Measurements from ENCODE around the gene JCAD. TPM values are rescaled to one million over a fixed set of nuclear protein-coding genes. Genes with fewer than 3 reads are reported as not detected.
A peak's percentile ranks its signal among the peaks of the same experiment; 100 is the strongest.

Gene JCAD
- total and polyA plus RNA-seq, 3 experiments from 2014 or later = 0.02 to 0.04 TPM; not detected in 1

DNA sequence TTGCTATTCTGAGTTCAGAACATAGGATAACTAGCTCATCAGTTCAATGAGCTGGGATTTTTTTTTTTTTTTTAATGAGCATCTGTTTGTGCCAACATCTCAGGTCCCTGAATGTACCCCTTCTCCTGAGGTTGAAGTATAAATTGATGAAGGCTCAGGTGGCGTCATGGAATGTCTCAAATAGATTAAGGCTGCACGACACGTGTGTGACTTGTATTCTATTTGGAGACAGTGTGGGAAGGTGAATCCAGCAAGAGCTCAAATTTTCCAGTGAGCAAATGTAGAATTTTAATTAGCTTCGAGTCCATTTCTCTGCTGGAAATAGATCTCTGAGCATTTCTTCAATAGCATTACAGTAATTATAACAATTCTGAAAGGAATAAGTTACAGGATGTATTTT is 37.2 kb upstream of the JCAD start:
- H3K36me3 Mint-ChIP-seq = peaks cover 0 to 3% (median 0%) of the 10 kb centered on the region in 3 donors
- Histone ChIP-seq H3K36me3 (ENCODE audit: insufficient read depth, low read length) (no peaks in the 10 kb centered on the region), H3K27ac (ENCODE audit: low read depth, low read length) (no peak overlapping the region), H3K4me3 (ENCODE audit: low read length) (no peak overlapping the region), H3K9me3 (ENCODE audit: low read length) (no peaks in the 10 kb centered on the region), H3K27me3 (ENCODE audit: insufficient read depth, low read length, poor library complexity, severe bottlenecking) (no peaks in the 10 kb centered on the region), H3K4me1 (ENCODE audit: insufficient read depth, low read length) (no peaks in the 10 kb centered on the region)
- no peak for DNase-seq
- peaks cover 0 to 2% (median 0%) of the 10 kb centered on the region in 5 donors for H3K9me3 Mint-ChIP-seq
- H3K27me3 Mint-ChIP-seq = peaks cover 22 to 31% of the 10 kb centered on the region in 2 donors
- POLR2A ChIA-PET = no interaction called here
- no peak overlapping the region for H3K4me3 Mint-ChIP-seq
- no peaks in the 10 kb centered on the region for H3K4me1 Mint-ChIP-seq
- H3K27ac Mint-ChIP-seq = peak overlapping the region in 1 of 8 donors; percentile 22
- CTCF ChIA-PET = no interaction called here

DNA sequence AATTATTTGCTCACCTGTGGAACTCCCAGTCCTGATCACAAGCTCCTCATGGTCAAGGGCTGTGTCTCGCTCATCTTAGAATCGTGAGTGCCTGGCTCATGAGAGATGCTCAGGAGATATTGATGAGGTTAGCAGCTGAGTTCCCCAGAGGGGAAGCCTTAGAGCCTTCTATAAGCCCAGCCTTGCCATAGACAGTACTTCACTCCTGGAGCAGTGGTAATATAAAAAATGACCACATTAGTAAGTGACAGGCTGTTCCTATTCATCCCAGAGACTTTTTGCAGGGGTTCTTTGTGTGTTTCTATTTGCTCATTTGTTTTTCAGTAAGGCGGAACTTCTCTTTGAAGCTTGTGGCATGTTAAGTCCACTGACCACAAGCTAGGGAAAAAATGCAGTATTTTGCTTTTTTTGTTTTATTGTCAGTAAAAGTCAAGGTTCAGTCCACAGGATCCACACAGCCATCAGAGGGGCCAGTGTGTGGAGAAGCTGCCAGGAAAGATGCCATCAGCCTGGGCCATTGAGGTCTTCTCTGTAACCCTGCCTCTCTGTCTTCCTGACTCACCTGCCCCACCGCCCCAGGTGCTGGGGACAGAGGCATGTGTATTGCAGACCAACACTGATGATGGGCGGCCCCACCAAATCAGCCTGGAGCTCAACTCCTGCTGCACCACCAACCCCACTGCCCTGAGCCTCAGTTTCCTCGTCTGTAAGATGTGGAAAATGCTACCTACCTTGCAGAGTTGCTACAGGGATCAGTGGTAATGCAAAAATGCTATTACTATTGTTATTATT is 36.4 kb upstream of the JCAD start:
- no peak overlapping the region for H3K4me3 Mint-ChIP-seq
- no peak overlapping the region for H3K27ac ChIP-seq (ENCODE audit: low read depth, low read length)
- H3K9me3 Mint-ChIP-seq = peaks cover 0 to 2% (median 0%) of the 10 kb centered on the region in 5 donors
- no peaks in the 10 kb centered on the region for H3K9me3 ChIP-seq (ENCODE audit: low read length)
- no peak overlapping the region for H3K4me3 ChIP-seq (ENCODE audit: low read length)
- peaks cover 0 to 3% (median 0%) of the 10 kb centered on the region in 3 donors for H3K36me3 Mint-ChIP-seq
- POLR2A ChIA-PET = no interaction called here
- peak overlapping the region in 1 of 8 donors; percentile 69 for H3K27ac Mint-ChIP-seq
- CTCF ChIA-PET = no interaction called here
- H3K4me1 Mint-ChIP-seq = no peaks in the 10 kb centered on the region
- peaks cover 21 to 31% of the 10 kb centered on the region in 2 donors for H3K27me3 Mint-ChIP-seq
- no peaks in the 10 kb centered on the region for H3K36me3 ChIP-seq (ENCODE audit: insufficient read depth, low read length)
- H3K4me1 ChIP-seq (ENCODE audit: insufficient read depth, low read length) = no peaks in the 10 kb centered on the region
- H3K27me3 ChIP-seq (ENCODE audit: insufficient read depth, low read length, poor library complexity, severe bottlenecking) = no peaks in the 10 kb centered on the region
- no peak for DNase-seq

DNA sequence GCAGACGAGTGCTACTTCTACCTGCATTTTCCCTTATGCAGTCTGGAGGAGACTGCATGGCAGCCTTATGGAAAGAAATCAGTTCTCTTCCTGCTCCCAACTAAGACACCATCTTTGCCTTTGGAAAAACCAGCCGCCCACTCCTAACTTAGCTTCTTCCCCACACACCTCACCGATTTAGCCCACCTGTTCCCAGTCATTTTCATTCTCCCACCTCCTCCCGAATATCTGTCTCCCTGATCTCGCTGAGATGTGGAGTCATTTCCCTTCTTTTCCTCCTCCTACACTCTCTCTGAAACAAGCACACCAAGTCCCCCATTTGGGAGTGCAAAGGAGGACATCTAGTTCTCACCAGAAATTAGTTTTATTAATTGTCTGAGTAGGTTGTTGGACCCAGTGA is 35.2 kb upstream of the JCAD start:
- Mint-ChIP-seq H3K36me3 (no peaks in the 10 kb centered on the region), H3K27me3 (peaks cover 14 to 25% of the 10 kb centered on the region in 2 donors), H3K4me3 (no peak overlapping the region), H3K27ac (no peak overlapping the region), H3K4me1 (no peaks in the 10 kb centered on the region), H3K9me3 (no peaks in the 10 kb centered on the region)
- no peaks in the 10 kb centered on the region for H3K4me1 ChIP-seq (ENCODE audit: insufficient read depth, low read length)
- H3K4me3 ChIP-seq (ENCODE audit: low read length) = no peak overlapping the region
- ChIA-PET CTCF (no interaction called here), POLR2A (no interaction called here)
- H3K9me3 ChIP-seq (ENCODE audit: low read length) = no peaks in the 10 kb centered on the region
- no peaks in the 10 kb centered on the region for H3K27me3 ChIP-seq (ENCODE audit: insufficient read depth, low read length, poor library complexity, severe bottlenecking)
- H3K27ac ChIP-seq (ENCODE audit: low read depth, low read length) = no peak overlapping the region
- no peaks in the 10 kb centered on the region for H3K36me3 ChIP-seq (ENCODE audit: insufficient read depth, low read length)
- DNase-seq = no peak

DNA sequence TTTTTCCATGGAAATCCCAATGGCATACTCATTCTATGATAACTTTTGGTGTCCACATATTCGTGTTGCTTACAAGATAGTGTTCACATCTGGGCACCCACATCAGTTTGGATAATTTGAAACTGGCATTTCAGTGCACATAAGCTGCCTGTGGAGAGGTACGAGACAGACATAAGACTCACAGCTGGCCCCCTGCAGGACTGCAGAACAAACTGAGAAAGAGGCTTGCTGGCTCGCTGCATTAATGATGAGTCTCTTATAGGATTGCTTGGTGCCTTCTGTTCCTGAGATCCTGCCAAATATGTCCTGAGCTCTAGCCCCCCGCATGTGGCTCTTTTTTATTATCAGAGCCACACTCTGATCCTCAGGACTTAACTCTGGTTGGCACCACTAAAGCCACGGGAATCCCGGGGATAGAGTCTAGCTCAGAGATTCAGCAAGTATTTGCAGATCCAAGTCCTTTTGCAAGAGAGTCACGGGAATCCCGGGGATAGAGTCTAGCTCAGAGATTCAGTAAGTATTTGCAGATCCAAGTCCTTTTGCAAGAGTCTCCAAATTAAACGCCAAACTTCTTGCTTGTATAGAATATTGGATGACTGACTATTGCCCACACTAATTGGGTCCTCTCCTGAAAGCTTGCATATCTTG is 34.0 kb upstream of the JCAD start:
- Mint-ChIP-seq H3K36me3 (no peaks in the 10 kb centered on the region), H3K27ac (no peak overlapping the region), H3K4me3 (no peak overlapping the region), H3K27me3 (peaks cover 11 to 24% of the 10 kb centered on the region in 2 donors), H3K4me1 (no peaks in the 10 kb centered on the region), H3K9me3 (no peaks in the 10 kb centered on the region)
- Histone ChIP-seq H3K27me3 (ENCODE audit: insufficient read depth, low read length, poor library complexity, severe bottlenecking) (no peaks in the 10 kb centered on the region), H3K4me3 (ENCODE audit: low read length) (no peak overlapping the region), H3K27ac (ENCODE audit: low read depth, low read length) (no peak overlapping the region), H3K9me3 (ENCODE audit: low read length) (no peaks in the 10 kb centered on the region), H3K36me3 (ENCODE audit: insufficient read depth, low read length) (no peaks in the 10 kb centered on the region), H3K4me1 (ENCODE audit: insufficient read depth, low read length) (no peaks in the 10 kb centered on the region)
- CTCF ChIA-PET = interaction anchor here (0.8 to 1.1 kb wide), 2 partner anchors 28 to 95 kb away, joined by 3 to 4 read pairs; no protein-coding TSS in a partner anchor
- DNase-seq = no peak
- POLR2A ChIA-PET = no interaction called here

DNA sequence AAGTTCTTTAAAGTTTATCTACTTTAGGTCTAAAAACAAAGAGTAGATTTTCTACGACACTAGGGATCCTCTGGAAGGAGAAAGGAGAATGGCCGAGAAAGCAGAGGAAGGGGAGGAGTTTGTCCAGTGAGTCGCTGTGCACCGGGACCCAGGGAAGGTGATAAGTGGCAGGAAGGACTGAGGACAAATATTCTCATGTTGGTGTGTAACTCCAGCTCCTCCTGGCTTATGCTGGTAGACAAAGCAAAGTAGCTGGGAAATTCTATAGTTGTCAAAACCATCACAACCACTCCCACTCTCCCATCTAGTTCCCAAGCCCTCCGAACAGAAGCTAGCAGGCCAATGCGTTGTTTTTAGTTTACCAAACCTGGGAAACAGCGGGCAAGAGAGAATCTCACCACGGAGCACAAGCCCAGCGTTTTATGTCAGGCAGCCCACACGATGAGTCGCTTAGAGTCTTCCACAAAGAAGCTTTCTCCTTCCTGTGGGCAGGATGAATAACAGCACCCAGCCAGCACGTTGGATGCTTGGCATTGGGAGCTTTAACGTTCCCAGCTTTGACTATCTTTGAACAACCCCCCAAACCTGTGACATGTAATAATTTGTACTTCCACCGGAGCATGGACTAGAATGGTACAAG is 32.9 kb upstream of the JCAD start:
- Histone ChIP-seq H3K4me3 (ENCODE audit: low read length) (no peak overlapping the region), H3K9me3 (ENCODE audit: low read length) (no peaks in the 10 kb centered on the region), H3K27me3 (ENCODE audit: insufficient read depth, low read length, poor library complexity, severe bottlenecking) (no peaks in the 10 kb centered on the region), H3K36me3 (ENCODE audit: insufficient read depth, low read length) (no peaks in the 10 kb centered on the region), H3K4me1 (ENCODE audit: insufficient read depth, low read length) (no peaks in the 10 kb centered on the region), H3K27ac (ENCODE audit: low read depth, low read length) (no peak overlapping the region)
- H3K9me3 Mint-ChIP-seq = no peaks in the 10 kb centered on the region
- H3K27ac Mint-ChIP-seq = peak overlapping the region in 1 of 8 donors; percentile 63
- H3K27me3 Mint-ChIP-seq = peaks cover 9 to 19% of the 10 kb centered on the region in 2 donors
- H3K4me3 Mint-ChIP-seq = no peak overlapping the region
- no peaks in the 10 kb centered on the region for H3K4me1 Mint-ChIP-seq
- ChIA-PET CTCF (interaction anchor here (1.1 kb wide), 1 partner anchor 27 kb away, joined by 3 read pairs; no protein-coding TSS in a partner anchor), POLR2A (no interaction called here)
- H3K36me3 Mint-ChIP-seq = no peaks in the 10 kb centered on the region
- no peak for DNase-seq

DNA sequence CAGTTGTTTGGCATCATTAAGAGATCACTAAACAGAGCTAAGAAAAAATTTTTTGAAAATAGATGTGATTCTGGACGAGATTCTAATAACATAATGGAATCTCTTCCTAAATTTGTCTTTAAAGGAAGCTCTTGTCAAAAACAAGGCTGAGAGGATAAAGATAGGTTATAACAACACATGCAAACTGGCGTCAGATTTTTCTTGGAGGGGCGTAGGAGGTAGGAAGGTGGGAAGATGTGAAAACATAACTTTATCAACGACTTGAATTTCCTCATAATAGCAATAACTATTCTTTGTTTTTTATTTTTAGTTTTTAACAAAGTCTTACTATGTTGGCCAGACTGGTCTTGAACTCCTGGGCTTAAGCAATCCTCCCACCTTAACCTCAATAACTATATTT is 31.8 kb upstream of the JCAD start:
- Mint-ChIP-seq H3K4me3 (no peak overlapping the region), H3K27me3 (peaks cover 7 to 16% of the 10 kb centered on the region in 2 donors), H3K27ac (no peak overlapping the region), H3K9me3 (no peaks in the 10 kb centered on the region), H3K4me1 (no peaks in the 10 kb centered on the region), H3K36me3 (no peaks in the 10 kb centered on the region)
- ChIA-PET POLR2A (no interaction called here), CTCF (no interaction called here)
- Histone ChIP-seq H3K36me3 (ENCODE audit: insufficient read depth, low read length) (no peaks in the 10 kb centered on the region), H3K9me3 (ENCODE audit: low read length) (no peaks in the 10 kb centered on the region), H3K27ac (ENCODE audit: low read depth, low read length) (no peak overlapping the region), H3K27me3 (ENCODE audit: insufficient read depth, low read length, poor library complexity, severe bottlenecking) (no peaks in the 10 kb centered on the region), H3K4me3 (ENCODE audit: low read length) (no peak overlapping the region), H3K4me1 (ENCODE audit: insufficient read depth, low read length) (no peaks in the 10 kb centered on the region)
- no peak for DNase-seq

DNA sequence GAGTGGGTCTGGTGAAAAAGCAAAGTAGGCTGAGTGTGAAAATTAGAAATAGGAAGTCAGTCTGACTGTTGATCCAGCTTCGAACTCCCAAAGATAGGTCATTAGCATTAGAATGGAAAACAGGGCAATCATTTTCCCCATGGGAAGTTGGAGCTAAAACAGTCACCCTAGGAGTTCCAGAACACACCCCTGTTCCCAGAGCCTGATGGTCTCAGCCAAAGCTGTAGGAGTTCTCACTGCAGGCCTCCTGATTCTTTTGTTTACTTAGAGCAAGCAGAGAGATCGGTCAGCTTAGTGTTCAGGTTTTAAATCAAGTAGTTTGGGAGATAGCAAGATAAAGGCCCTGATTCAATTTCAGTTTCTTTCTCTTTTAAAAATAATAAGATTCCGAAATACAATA is 28.8 kb upstream of the JCAD start:
- POLR2A ChIA-PET = no interaction called here
- no peaks in the 10 kb centered on the region for H3K4me1 Mint-ChIP-seq

DNA sequence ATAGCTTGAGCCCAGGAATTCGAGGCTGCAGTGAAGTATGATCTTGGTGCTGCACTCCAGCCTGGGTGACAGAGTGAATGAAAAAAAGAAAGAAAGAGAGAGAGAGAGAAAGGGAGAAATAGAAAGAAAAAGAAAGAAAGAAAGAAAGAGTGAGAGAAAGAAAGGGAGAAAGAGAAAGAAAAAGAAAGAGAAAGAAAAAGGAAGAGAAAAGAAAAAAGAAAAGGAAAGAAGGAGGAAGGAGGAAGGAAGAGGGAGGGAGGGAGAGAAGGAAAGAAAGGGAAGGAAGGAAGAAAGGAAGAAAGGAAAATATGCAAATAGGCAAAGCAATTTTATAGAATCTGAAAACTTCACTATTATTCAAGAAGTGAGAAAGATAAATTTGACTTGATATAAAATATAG is 24.5 kb upstream of the JCAD start:
- H3K4me3 ChIP-seq (ENCODE audit: low read length) = no peak overlapping the region
- DNase-seq = no peak
- H3K27me3 ChIP-seq (ENCODE audit: insufficient read depth, low read length, poor library complexity, severe bottlenecking) = no peaks in the 10 kb centered on the region
- no peak overlapping the region for H3K4me3 Mint-ChIP-seq
- no peaks in the 10 kb centered on the region for H3K4me1 Mint-ChIP-seq
- no peaks in the 10 kb centered on the region for H3K9me3 ChIP-seq (ENCODE audit: low read length)
- peaks cover 0 to 2% (median 0%) of the 10 kb centered on the region in 5 donors for H3K9me3 Mint-ChIP-seq
- no peaks in the 10 kb centered on the region for H3K4me1 ChIP-seq (ENCODE audit: insufficient read depth, low read length)
- peaks cover 11 to 43% of the 10 kb centered on the region in 2 donors for H3K27me3 Mint-ChIP-seq
- no peak overlapping the region for H3K27ac Mint-ChIP-seq
- ChIA-PET POLR2A (no interaction called here), CTCF (no interaction called here)
- no peak overlapping the region for H3K27ac ChIP-seq (ENCODE audit: low read depth, low read length)
- H3K36me3 Mint-ChIP-seq = peaks cover 0 to 3% (median 0%) of the 10 kb centered on the region in 3 donors
- no peaks in the 10 kb centered on the region for H3K36me3 ChIP-seq (ENCODE audit: insufficient read depth, low read length)

More for the DNA sequence above, 28.8 kb upstream of the JCAD start:
- Mint-ChIP-seq H3K27me3 (peaks cover 10 to 26% of the 10 kb centered on the region in 2 donors), H3K27ac (no peak overlapping the region), H3K9me3 (no peaks in the 10 kb centered on the region), H3K36me3 (peaks cover 0 to 2% (median 0%) of the 10 kb centered on the region in 3 donors), H3K4me3 (no peak overlapping the region)
- H3K36me3 ChIP-seq (ENCODE audit: insufficient read depth, low read length) = no peaks in the 10 kb centered on the region
- H3K4me3 ChIP-seq (ENCODE audit: low read length) = no peak overlapping the region
- no peaks in the 10 kb centered on the region for H3K4me1 ChIP-seq (ENCODE audit: insufficient read depth, low read length)
- no peaks in the 10 kb centered on the region for H3K9me3 ChIP-seq (ENCODE audit: low read length)
- no peak for DNase-seq
- CTCF ChIA-PET = no interaction called here
- H3K27me3 ChIP-seq (ENCODE audit: insufficient read depth, low read length, poor library complexity, severe bottlenecking) = no peaks in the 10 kb centered on the region
- no peak overlapping the region for H3K27ac ChIP-seq (ENCODE audit: low read depth, low read length)

Data from CD8-positive, alpha-beta memory T cell (primary cell).